ENCODE measurements around the gene NTMT1. TPM values are rescaled to one million over a fixed set of nuclear protein-coding genes. Genes with fewer than 3 reads are reported as not detected.

NTMT1 gene
- polyA plus RNA-seq, 3 donors: 28.5 to 38.1 (median 32.6) TPM

DNA sequence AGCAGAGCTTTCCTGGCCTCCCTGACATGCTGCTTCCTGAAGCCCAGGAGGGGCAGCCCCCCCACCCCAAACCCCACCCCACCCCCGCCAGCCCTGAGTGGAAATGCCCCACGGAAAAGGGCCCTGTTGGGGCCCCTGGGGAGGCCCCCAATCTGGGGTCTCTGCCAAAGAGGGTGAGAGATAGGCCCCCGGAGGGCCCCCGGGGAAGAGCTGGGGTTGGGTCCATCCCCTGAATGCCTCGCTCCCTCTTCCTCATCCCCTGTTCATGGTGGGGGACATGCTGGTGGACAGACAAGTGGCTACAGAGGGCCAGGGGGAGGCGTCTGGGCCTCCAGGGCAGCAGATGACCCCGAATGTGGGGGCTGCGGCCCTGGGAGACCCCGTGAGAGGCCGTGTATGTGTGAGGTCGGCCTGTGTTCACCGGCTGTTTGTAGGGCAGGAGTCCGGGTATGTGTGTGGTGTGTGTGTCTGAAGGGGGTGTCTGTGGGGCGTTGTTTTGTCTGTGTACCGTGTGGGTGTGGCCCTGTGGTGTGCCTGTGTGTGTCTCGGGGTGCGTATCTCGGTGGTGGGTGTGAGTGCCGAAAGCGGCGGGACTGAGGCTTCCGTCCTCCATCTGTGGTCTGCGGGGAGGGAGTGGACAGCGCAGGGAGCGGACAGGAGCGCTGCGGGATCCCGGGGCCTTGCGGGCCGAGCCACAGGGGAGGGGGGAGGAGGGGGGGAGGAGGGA lies 16.3 kb upstream of the NTMT1 start:
- DNase-seq (ENCODE audit: extremely low read depth in 1 of 11, low read depth in 9 of 11, low spot score in 4 of 11): no peak

DNA sequence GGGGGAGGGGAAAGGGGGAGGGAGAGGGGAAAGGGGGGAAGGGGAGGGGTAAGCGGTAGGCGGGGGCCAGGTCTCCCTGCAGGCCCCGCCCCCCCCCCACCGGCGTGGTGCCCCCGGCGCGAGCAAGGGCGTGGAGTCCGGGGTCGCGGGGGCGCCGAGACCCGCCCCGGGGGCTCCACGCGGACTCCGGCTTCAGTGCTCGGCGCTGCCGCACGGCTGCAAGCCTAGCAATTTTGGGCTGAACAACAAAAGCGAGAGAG lies 15.8 kb upstream of the NTMT1 start:
- no peak for DNase-seq (ENCODE audit: extremely low read depth in 1 of 11, low read depth in 9 of 11, low spot score in 4 of 11)

GRCh38 chr9:129610473-129611306 lies 15.3 kb upstream of the NTMT1 start:
- DNase-seq (ENCODE audit: extremely low read depth in 1 of 11, low read depth in 9 of 11, low spot score in 4 of 11): peak in 1 of 11 donors; percentile 66

DNA sequence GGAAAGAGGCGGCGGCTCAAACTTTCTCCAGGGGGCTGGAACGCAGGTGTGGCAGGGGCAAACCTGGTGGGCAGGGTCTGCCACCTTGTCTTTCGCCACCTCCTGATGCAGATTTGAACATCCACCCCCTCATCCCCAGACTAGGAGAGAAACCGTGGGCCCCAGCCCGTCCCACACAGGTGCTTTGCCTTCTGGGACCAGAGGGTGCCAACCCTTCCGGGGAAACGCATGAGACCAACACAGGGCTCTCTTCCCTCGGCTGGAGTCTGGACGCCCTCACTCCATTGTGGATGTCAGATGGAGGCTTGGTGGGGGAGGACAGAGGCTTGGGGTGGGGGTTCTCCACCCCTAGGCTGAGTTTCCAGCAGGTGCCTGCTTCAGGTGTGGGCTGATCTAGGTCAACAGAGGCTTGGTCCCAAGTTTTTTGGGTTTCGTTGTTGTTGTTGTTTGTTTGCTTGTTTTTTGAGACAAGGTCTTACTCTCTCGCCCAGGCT lies 14.6 kb upstream of the NTMT1 start:
- DNase-seq (ENCODE audit: extremely low read depth in 1 of 11, low read depth in 9 of 11, low spot score in 4 of 11): no peak

GRCh38 chr9:129612123-129612522 lies 13.8 kb upstream of the NTMT1 start:
- DNase-seq (ENCODE audit: extremely low read depth in 1 of 11, low read depth in 9 of 11, low spot score in 4 of 11): no peak

DNA sequence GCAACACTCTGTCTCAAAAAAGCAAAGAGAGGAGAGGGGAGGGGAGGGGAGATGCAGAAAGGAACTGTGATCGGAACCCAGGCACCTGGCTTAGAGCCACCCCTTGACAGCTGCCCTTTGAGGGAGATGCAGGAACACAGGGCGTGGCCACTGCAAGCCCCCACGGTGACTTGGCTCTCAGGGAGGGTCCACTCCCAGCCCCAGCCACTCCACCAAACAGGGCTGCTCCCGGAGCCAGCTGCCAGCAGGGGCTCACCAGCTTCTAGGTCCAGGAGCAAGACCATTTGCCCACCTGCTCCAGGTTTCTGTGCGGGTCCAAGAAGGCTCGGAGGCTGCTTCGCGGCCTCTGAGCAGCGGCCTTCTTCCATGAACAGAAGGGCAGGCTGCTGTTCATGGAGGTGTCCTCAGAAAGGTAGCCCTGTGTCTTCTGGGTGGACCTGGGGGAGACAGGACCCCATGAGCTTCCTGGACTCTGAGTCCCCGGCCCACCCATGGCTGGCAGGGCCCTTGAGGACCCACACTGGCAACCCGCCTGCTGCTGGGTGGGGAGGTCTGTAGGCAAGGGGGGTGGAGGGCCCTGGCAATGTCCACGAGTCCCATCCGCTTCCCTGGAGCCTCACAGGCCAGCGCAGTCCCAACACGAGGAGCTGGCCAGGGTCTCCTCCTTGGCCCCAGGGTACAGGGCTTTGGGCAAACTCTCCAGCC lies 13.0 kb upstream of the NTMT1 start:
- no peak for DNase-seq (ENCODE audit: extremely low read depth in 1 of 11, low read depth in 9 of 11, low spot score in 4 of 11)

- DNase-seq (ENCODE audit: extremely low read depth in 1 of 11, low read depth in 9 of 11, low spot score in 4 of 11): peak in 2 of 11 donors; percentile 60 to 77
These were observed 12.3 kb upstream of the NTMT1 start for GRCh38 chr9:129613520-129614175.

- no peak for DNase-seq (ENCODE audit: extremely low read depth in 1 of 11, low read depth in 9 of 11, low spot score in 4 of 11)
These were observed 11.0 kb upstream of the NTMT1 start for GRCh38 chr9:129614932-129615331.

DNA sequence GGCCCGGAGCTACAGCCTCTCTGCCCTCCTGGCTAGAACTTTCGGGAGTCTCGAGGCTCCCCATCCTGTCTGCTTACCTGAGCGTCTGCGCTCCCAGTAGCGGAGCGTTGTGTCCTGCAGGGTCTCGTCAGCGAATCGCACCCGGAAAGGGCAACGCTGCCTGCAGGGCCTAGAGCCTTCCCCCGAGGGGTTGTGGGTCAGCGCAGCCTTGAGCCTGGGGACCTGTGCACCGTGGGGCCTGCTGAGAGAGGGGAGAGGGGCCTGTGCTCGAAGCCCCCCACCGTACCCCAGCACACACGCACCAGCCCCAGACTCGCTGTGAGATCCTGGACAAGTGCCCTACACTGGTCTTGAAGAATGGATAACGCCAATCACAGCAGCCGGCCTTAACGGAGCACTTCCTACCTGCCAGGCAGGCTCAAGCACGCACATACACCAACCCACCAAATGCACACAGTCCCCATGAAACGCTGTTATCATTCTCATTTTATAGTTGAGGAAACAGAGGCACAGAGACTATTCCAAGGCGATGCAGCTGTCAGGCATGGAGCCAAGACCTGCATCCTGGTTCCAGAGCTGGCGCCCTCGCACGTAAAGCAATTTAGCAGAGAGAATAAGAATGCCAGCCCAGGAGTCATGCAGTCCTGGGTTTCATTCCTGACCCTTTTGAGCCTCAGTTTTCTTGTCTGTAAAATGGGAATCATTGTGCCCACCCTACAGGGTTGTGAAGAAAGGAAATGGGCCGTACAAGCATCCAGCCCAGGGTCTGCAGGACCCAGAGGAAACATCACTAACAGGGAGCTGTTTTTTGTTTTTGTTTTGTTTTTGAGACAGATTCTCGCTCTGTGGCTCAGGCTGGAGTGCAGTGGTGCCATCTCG lies 10.3 kb upstream of the NTMT1 start:
- no peak for DNase-seq (ENCODE audit: extremely low read depth in 1 of 11, low read depth in 9 of 11, low spot score in 4 of 11)

GRCh38 chr9:129617167-129617566 lies 8.8 kb upstream of the NTMT1 start:
- no peak for DNase-seq (ENCODE audit: extremely low read depth in 1 of 11, low read depth in 9 of 11, low spot score in 4 of 11)

DNA sequence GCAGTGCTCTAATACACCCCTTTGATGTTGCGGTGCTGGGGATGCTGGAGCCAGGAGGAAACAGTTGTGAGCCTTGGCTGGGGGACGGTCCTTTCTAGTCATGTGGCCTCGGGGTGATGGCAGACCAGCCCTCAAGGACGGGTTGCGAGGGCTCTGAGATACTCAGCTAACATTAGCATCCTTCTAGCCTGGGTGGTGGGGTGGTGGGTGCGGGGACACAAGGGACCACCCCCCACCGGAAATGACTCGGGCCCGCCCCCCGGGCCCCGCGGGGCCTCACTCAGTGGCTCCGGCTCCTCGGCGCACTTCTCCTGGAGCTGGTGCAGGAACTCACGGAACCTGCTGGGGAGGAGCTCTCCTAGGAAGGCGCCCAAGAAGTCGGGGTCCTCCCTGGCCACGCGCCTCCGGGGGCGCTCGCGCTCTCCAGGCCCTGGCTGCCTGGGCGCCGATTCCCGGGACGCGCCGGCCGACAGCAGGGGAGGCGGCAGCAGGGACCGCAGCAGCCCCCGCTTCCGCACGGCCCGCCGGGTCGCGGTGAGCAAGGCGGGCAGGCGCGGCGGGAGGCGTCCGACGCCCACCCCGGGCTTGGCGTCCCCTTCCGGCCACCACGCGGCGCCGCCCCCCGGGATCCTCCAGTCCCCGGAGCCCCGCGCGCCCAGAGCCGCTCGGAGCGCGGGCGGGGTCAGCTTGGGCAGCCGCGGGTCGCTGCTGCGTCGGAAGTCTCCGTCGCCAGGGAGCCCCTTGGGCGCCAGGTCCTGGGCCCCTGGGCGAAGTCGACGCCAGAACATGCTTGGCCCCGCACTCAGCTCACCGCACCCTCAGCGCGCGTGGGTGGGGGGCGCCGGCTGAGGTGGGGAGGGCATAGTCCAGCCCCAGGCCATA lies 5.9 kb upstream of the NTMT1 start:
- no peak for DNase-seq (ENCODE audit: extremely low read depth in 1 of 11, low read depth in 9 of 11, low spot score in 4 of 11)

- no peak for DNase-seq (ENCODE audit: extremely low read depth in 1 of 11, low read depth in 9 of 11, low spot score in 4 of 11)
These were observed 5.2 kb upstream of the NTMT1 start, which contains the start of gene C9orf50 for GRCh38 chr9:129620669-129621295. Gene C9orf50, minus strand, starts transcription at chr9:129621101. Its CDS starts 527 bp downstream, at chr9:129620574.

DNA sequence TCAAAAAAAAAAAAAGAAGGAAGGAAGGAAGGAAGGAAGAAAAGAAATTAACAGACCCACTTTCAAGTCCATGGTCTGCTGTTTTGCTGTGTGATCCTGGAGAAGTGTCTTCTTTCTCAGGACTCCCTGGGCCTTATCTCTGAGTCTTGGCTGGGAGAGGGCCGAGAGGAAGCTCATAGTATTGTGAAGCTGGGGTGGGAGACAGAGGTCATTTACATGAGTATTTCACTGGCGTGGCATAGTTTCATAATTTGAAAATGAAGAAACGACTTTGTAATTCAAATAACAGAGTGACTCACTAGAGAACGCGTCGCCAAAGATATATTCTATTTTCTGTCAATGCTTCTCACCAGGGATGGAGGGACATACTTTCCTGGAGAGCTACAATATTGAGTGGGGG lies 2.6 kb upstream of the NTMT1 start:
- no peak for DNase-seq (ENCODE audit: extremely low read depth in 1 of 11, low read depth in 9 of 11, low spot score in 4 of 11)

GRCh38 chr9:129624168-129624759 lies 1.7 kb upstream of the NTMT1 start:
- DNase-seq (ENCODE audit: extremely low read depth in 1 of 11, low read depth in 9 of 11, low spot score in 4 of 11): no peak

GRCh38 chr9:129624947-129625346 lies 1.0 kb upstream of the NTMT1 start:
- no peak for DNase-seq (ENCODE audit: extremely low read depth in 1 of 11, low read depth in 9 of 11, low spot score in 4 of 11)

- DNase-seq (ENCODE audit: extremely low read depth in 1 of 11, low read depth in 9 of 11, low spot score in 4 of 11): no peak
These were observed 792 bp downstream of the NTMT1 start for GRCh38 chr9:129626625-129627284.

All from renal cortex interstitium (tissue), 11 donors.